HTR-8/SVneo (cell line): ENCODE data around the gene RETREG3.
A peak's percentile ranks its signal among the peaks of the same experiment; 100 is the strongest.
"Not testable (repeated sequence)": the region's sequence is repeated elsewhere in the genome, so short reads cannot be mapped to it uniquely, and the experiment has no call there.

Experiments used
- DNase-seq: peaks from one replicate; pipeline ENCODE4 v3.0.0; 2011; ENCODE audit warnings: low spot score, mixed read lengths; ENCODE audit not compliant: insufficient read length
- FAIRE-seq: peaks from 2 replicates; lab custom pipeline; 2011; peaks lifted over from hg19 to GRCh38; lab: Jason Lieb, UNC

RETREG3 gene

GRCh38 chr17:42577140-42577531 is 32.0 kb downstream of the RETREG3 start:
- DNase-seq (peak; percentile 40), FAIRE-seq (peak; percentile 9)

GRCh38 chr17:42574463-42574862 is 34.7 kb downstream of the RETREG3 start:
- FAIRE-seq: no peak

GRCh38 chr17:42573095-42573494 is 36.1 kb downstream of the RETREG3 start:
- DNase-seq: no peak
- no peak for FAIRE-seq

More at GRCh38 chr17:42574463-42574862, 34.7 kb downstream of the RETREG3 start:
- no peak for DNase-seq

DNA sequence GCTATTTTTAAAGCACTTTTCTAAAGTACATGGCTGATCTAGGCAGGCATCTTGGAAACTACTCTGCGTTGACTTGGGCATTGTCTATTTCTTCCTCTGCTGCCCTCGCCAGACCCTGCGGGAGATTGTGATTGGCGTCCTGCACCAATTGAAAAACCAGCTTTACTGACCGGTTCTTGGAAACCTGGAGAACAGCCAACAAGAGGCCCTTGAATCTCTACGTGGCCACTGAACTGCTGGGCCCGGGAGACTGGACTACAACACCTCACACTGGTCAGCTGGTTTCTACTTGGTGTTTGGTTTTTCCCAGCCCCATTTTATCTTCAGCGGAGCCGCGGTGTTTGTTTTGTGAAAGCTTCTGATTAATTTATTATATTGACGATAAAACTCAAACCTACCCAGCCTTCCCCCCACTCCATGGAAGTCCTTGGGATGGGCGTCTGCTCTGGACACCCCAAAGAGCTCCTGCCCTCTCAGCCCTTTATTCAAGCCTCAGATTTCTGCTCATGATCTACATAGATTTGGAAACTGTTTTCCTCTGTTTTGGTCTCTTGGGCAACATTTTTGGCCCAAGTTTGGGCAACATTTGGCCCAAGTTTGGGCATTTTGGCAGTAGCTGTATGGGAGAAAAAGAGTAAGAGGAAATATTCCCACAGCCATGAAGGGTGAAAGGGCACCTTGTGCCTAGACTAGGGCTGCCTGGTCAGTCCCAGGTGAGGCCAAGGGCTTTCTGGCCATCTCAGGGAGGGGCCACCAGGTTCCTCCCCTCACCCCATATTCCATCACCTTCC is 37.5 kb downstream of the RETREG3 start:
- FAIRE-seq (no peak), DNase-seq (no peak)

DNA sequence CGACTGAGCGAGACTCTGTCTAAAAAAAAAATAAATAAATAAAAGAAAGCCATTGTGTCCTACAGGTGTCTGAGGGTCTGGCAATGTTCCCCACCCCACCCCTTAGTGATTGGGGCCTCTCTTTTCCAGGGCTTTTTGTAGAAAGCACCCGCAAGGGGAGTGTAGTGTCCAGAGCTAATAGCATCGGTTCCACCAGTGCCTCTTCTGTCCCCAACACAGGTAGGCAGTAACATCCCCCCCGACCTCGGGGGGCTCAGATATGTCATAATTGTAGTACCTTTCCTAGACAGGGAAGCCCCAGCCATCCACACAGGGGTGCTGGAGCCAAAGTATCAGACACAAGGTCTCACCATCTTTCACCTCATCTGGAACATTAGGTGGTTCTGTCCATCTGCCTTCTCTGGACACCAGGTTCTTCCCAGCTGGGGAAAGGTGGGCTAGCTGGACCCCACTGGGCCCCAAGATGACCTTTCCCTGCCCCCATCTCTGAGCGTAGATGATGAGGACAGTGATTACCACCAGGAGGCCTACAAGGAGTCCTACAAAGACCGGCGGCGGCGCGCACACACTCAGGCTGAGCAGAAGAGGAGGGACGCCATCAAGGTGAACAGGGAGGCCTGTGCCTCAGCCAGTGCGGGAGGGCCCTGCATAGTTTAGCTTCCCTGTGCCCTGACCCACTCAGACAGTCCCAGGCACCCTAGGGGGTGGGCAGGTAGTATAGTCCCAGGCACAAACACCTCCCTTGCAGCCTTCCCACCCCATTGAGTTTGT is 40.6 kb downstream of the RETREG3 start:
- DNase-seq (no peak), FAIRE-seq (peak; percentile 60)

DNA sequence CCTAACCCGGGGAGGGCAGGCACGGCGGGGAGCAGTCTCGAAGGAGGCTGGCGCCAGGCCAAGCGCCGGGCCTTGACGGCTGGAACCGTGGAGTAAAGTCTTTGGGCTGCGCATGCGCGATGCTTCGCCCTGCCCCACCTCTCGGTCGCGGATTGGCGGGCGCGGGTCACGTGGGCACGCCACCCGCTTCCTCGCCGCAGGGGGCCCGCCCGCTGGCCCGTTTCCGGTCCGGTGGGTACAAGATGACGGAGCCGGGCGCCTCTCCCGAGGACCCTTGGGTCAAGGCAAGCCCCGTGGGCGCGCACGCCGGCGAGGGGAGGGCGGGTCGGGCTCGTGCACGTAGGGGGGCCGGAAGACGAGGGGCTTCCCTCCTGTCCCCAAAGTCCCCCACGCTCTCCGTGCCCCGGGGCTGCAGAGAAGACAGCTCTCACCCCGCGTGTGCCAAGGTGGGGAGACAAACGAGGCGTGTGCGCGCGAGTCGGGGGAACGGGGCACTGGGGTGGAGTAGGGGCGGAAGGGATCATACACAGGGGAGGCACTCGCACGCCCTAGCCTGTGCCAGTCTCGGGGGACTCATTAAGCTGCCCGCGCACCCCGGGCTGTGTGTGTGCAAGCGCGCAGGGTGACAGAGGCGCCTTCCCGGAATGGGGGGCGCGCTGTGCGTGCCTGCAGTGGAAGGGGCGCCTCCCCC is 42.1 kb downstream of the RETREG3 start, which contains the start of gene MLX:
TSS of gene MLX (plus strand) at position 218 of the 691 bp plus-strand sequence. CDS start at position 243, 25 bp downstream.
- peak; percentile 100 for DNase-seq
- peak; percentile 99 for FAIRE-seq

DNA sequence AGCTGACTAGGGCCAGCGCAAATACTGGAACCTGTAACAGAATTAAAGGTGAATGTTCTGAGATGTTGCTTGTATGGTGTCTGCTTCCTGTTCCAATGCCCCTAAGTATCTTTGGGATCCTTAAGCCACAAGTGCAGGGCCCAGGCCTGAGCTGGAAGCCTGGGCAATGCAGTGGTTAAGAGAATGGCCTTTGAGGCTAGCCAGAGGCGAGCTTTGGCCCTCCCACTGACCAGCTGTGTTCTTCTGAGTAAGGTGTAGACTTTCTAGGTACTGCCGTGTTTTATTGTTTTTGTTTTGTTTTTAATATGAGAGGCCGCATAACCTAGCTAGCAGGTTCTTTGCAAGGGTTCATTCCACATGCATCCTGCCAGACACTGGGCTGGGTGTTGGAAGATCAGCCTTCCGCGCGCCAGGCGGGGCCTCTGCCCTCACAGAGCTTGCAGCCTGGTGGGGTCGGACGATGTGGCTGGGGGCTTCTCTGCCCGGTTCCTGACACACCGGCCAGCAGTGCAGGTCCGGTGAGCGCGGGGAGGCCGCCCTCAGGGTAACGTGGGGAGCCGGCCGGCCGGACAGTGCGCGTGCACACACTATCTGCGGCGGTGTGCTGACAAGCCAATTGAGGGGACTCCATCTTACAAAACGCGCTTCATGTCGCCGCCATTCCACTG is 42.8 kb downstream of the RETREG3 start:
- FAIRE-seq: no peak
- no peak for DNase-seq

DNA sequence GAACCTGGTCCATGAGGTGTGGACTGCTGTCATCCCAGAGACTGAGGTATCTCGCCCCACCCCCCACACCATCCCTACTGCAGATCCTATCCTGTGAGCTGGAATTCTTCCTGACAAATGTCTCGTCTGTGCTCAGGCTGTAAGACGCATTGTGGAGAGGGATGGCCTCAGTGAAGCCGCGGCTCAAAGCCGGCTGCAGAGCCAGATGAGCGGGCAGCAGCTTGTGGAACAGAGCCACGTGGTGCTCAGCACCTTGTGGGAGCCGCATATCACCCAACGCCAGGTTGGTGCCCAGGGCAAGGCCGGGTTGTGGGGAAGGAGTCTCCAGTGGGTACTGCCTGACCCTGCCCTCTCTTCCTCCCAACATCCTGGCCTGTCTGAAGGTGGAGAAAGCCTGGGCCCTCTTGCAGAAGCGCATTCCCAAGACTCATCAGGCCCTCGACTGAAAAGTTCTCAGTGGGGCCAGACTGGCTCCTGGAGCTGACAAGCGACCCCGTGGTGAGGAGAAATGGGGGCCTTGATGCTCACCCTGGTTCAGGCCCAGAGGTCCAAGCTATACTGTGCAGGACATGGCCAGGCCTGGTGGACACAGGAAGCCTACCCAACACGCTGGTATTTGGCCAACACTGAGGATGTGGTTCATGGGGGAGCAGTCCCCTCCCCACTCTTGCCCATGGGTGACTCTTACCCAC is 43.5 kb downstream of the RETREG3 start:
- FAIRE-seq: peak; percentile 58
- DNase-seq: no peak

DNA sequence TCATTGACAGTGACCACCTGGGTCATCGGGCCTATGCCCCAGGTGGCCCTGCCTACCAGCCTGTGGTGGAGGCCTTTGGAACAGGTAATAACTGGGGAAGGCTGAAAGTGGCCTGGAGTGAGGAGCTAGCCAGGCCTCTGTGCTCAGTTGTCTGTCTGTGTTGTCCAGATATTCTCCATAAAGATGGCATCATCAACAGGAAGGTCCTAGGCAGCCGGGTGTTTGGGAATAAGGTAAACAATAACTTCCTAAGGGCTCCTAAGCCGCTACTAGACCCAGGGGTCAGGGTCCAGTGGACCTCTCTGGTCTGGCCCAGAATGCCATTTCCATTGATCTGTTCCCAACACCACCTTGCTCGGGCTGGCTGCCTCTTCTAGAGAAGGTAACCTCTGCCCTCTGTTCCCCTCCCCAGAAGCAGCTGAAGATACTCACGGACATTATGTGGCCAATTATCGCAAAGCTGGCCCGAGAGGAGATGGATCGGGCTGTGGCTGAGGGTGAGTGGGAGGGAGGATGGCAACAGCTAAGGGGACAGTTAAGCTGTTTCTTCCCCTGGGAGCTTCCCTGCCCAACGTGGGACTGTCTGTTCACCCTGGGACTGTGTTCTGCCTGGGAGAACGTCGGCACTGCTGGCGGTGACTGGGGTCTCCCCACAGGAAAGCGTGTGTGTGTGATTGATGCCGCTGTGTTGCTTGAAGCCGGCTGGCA is 44.2 kb downstream of the RETREG3 start:
- no peak for DNase-seq
- peak; percentile 44 for FAIRE-seq

GRCh38 chr17:42563950-42564349 is 45.2 kb downstream of the RETREG3 start:
- DNase-seq (no peak), FAIRE-seq (no peak)

DNA sequence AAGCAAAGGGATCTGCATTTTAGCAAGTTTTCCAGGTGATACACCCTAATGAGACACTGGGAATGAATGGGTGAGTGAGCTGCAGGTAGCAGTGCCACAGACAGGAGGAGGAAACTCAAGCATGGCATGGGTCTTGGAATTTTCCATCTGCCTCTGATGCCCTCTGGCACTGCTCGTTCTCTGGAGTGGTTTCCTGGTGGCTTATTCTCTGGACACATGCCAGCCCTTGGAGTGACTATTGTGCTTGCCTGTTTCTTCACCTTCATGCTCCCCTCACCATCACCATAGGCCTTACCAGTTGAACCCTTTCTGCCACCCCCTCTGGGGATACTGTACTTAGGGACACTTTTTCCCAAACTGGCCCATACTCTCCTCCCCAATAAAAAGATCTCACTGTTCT is 45.6 kb downstream of the RETREG3 start:
- no peak for FAIRE-seq
- DNase-seq: no peak

GRCh38 chr17:42563143-42563509 is 46.0 kb downstream of the RETREG3 start:
- no peak for DNase-seq
- FAIRE-seq: peak; percentile 49

DNA sequence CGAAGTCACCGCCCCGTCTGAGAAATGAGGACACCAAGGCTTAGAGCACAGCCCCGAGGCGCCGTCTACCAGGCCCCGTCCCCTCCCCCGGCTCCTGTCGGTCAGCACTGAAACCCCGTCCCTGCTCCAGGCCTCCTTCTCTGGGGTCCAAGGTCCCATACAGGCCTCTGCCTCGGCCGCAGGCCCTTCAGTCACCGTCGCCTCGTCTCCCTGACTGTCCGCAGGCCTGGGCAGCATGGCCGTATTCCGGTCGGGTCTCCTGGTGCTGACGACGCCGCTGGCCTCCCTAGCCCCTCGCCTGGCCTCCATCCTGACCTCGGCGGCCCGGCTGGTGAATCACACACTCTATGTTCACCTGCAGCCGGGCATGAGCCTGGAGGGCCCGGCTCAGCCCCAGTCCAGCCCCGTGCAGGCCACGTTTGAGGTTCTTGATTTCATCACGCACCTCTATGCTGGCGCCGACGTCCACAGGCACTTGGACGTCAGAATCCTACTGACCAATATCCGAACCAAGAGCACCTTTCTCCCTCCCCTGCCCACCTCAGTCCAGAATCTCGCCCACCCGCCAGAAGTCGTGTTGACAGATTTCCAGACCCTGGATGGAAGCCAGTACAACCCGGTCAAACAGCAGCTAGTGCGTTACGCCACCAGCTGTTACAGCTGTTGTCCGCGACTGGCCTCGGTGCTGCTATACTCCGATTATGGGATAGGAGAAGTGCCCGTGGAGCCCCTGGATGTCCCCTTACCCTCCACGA is 46.6 kb downstream of the RETREG3 start:
- DNase-seq: peak; percentile 41
- no peak for FAIRE-seq

GRCh38 chr17:42561897-42562387 is 47.2 kb downstream of the RETREG3 start, which contains the start of gene COASY:
Gene COASY (plus strand): TSS chr17:42562148. CDS start chr17:42562623, 475 bp downstream.
- FAIRE-seq (peak; percentile 87), DNase-seq (peak; percentile 100)

GRCh38 chr17:42560246-42560645 is 48.9 kb downstream of the RETREG3 start:
- FAIRE-seq (no peak), DNase-seq (no peak)

DNA sequence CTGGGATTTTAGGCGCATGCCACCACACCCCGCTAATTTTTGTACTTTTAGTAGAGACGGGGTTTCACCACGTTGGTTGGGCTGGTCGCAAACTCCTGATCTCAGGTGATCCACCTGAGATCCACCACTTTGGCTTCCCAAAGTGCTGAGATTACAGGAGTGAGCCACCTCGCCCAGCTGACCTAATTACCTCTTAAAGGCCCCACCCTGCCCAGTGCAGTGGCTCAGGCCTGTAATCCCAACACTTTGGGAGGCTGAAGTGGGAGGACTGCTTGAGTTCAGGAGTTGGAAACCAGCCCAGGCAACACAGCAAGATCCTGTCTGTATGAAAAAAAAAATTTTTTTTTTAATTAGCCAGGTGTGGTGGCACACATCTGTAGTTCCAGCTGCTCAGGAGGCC is 50.1 kb downstream of the RETREG3 start:
- FAIRE-seq: no peak
- DNase-seq: no peak

DNA sequence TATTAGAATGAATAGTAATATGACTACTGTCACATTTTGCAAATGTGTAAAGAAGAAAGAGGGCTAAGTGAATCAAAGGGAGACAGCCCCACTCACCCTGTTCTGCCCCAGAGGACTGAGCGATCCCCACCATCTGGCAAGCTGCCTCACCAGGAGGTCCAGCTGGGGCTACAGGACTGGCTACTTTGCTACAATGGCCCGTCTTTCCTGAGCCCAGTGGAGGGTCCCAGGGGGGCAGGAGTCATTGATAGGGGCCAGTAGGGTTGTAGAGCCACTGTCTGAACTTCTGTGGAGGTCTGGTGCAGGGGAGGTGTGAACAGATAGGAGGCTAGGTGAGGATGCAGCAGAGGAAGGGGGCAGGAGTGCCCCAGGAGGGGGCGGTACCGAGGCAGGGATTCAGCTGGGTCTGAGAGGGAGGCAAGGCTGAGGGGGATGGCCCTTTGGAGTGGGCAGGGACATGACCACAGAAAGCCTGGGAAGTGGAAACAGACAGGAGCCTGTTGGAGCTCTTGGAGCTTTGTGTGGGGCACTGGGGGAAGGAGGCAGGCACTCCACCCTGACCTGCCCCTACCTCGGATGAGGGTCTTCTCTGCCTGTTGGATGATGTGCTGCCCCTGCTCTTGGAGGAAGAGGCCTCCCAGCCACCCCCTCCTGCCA is 53.1 kb downstream of the RETREG3 start:
- FAIRE-seq: peak; percentile 93

More for the DNA sequence above, 53.1 kb downstream of the RETREG3 start:
- not testable (repeated sequence) for DNase-seq
